ENCODE results near the gene POGLUT2.

- TF ChIP-seq POLR2AphosphoS5 (IDR thresholded peaks at IDR 0.05; ENCODE audit: low read depth, low read length) (no peak), SIN3A (IDR thresholded peaks at IDR 0.05; ENCODE audit: borderline replicate concordance, insufficient read depth, low read depth, low read length) (no peak), CTCF (IDR thresholded peaks at IDR 0.05) (no peak), REST (IDR thresholded peaks at IDR 0.05; ENCODE audit: insufficient read depth in 1 of 2, low read depth in 2 of 2, low read length in 1 of 2) (no peak)
These were observed 27.3 kb downstream of the POGLUT2 start for GRCh38 chr13:102771298-102772041.
